Bronchial epithelial cell (primary cell): ENCODE data around the gene CAMK2D. TPM values are rescaled to one million over a fixed set of nuclear protein-coding genes. Genes with fewer than 3 reads are reported as not detected.

ENCODE experiments used
- DNase-seq: peaks from one replicate; pipeline ENCODE4 v3.0.0-alpha.2; 2010; ENCODE audit warnings: low read depth
- FAIRE-seq: peaks from 2 replicates; lab custom pipeline; 2011; peaks lifted over from hg19 to GRCh38; lab: Jason Lieb, UNC
- H3K27me3 ChIP-seq: 2 replicates; pipeline ENCODE4 v1.5.1; 2011; ENCODE audit warnings: low read length; ENCODE audit not compliant: control insufficient read depth, insufficient read depth
- H3K36me3 ChIP-seq: 2 replicates; pipeline ENCODE4 v1.5.1; 2011; ENCODE audit warnings: low read length; ENCODE audit not compliant: control insufficient read depth, insufficient read depth
- H3K4me3 ChIP-seq: 2 replicates; pipeline ENCODE4 v1.5.1; 2011; ENCODE audit warnings: mild to moderate bottlenecking, low read depth, low read length, control low read depth
- CTCF ChIP-seq: IDR thresholded peaks from 2 replicates; pipeline ENCODE4 v1.5.1; 2011; ENCODE audit warnings: mild to moderate bottlenecking, moderate library complexity, low read length, control low read depth, inconsistent platforms; ENCODE audit not compliant: insufficient read depth, severe bottlenecking
- total RNA-seq: library from RNA; depleted of rRNA; stranded (reverse); fragments of >200 nt; gene quantifications from 2 replicates; pipeline ENCODE4 v1.2.1, GENCODE V29; 2014

CAMK2D gene
- total RNA-seq, 1 donor from 2014 or later, result 50.8 TPM

GRCh38 chr4:113449410-113449974, 312.0 kb downstream of the CAMK2D start:
- no peaks in the 10 kb centered on the region for H3K27me3 ChIP-seq
- FAIRE-seq, result no peak
- DNase-seq, result no peak
- no peaks in the 10 kb centered on the region for H3K36me3 ChIP-seq
- H3K4me3 ChIP-seq, result no peak overlapping the region
- no peak for TF ChIP-seq CTCF

- FAIRE-seq (no peak), DNase-seq (no peak)
- no peak overlapping the region for H3K4me3 ChIP-seq
- no peak for TF ChIP-seq CTCF
- no peaks in the 10 kb centered on the region for H3K27me3 ChIP-seq
- H3K36me3 ChIP-seq, result no peaks in the 10 kb centered on the region
These were observed 313.8 kb downstream of the CAMK2D start for GRCh38 chr4:113447769-113448168.

- DNase-seq (peak; percentile 44), FAIRE-seq (no peak)
- Histone ChIP-seq H3K36me3 (no peaks in the 10 kb centered on the region), H3K27me3 (no peaks in the 10 kb centered on the region), H3K4me3 (no peak overlapping the region)
- no peak for TF ChIP-seq CTCF
These were observed 314.5 kb downstream of the CAMK2D start for GRCh38 chr4:113447061-113447460.

- no peak for FAIRE-seq
- peak; percentile 99 for DNase-seq
- Histone ChIP-seq H3K36me3 (no peaks in the 10 kb centered on the region), H3K4me3 (no peak overlapping the region), H3K27me3 (no peaks in the 10 kb centered on the region)
- no peak for TF ChIP-seq CTCF
These were observed 315.5 kb downstream of the CAMK2D start for GRCh38 chr4:113446019-113446418.

GRCh38 chr4:113445286-113445685, 316.3 kb downstream of the CAMK2D start:
- no peak for TF ChIP-seq CTCF
- peak; percentile 97 for DNase-seq
- no peaks in the 10 kb centered on the region for H3K27me3 ChIP-seq
- FAIRE-seq, result peak; percentile 92
- no peak overlapping the region for H3K4me3 ChIP-seq
- no peaks in the 10 kb centered on the region for H3K36me3 ChIP-seq

GRCh38 chr4:113444386-113444785, 317.2 kb downstream of the CAMK2D start:
- DNase-seq (peak; percentile 44), FAIRE-seq (no peak)
- H3K36me3 ChIP-seq, result no peaks in the 10 kb centered on the region
- no peaks in the 10 kb centered on the region for H3K27me3 ChIP-seq
- no peak for TF ChIP-seq CTCF
- no peak overlapping the region for H3K4me3 ChIP-seq
